SJSA1 (cell line): ENCODE results near the gene DHRS13. TPM values are rescaled to one million over a fixed set of nuclear protein-coding genes. Genes with fewer than 3 reads are reported as not detected.
"Not testable (repeated sequence)": the region's sequence is repeated elsewhere in the genome, so short reads cannot be mapped to it uniquely, and the experiment has no call there.

Source experiments
- DNase-seq, 2 experiments: peaks; one replicate each; pipeline ENCODE4 v3.0.0-alpha.2; 2015 to 2020; ENCODE audit warnings: low spot score in 2 of 2, low read depth in 1 of 2
- H3K27ac ChIP-seq: fragments of 250-450 bp; sonication (Bioruptor Pico); 2 replicates; pipeline ENCODE4 v1.5.1; 2020; ENCODE audit warnings: mild to moderate bottlenecking, moderate library complexity
- H3K27me3 ChIP-seq: fragments of 250-450 bp; sonication (Bioruptor Pico); replicated peaks from 2 replicates; pipeline ENCODE4 v1.5.1; 2020; ENCODE audit warnings: mild to moderate bottlenecking, moderate library complexity
- H3K36me3 ChIP-seq: fragments of 250-450 bp; sonication (Bioruptor Pico); 2 replicates; pipeline ENCODE4 v1.5.1; 2020; ENCODE audit warnings: mild to moderate bottlenecking
- H3K4me1 ChIP-seq: fragments of 250-450 bp; sonication (Bioruptor Pico); replicated peaks from 2 replicates; pipeline ENCODE4 v1.6.1; 2021; ENCODE audit warnings: mild to moderate bottlenecking
- H3K4me3 ChIP-seq: fragments of 250-450 bp; sonication (Bioruptor Pico); 2 replicates; pipeline ENCODE4 v1.5.1; 2020; ENCODE audit warnings: mild to moderate bottlenecking
- H3K9me3 ChIP-seq: fragments of 250-450 bp; sonication (Bioruptor Pico); replicated peaks from 2 replicates; pipeline ENCODE4 v1.5.1; 2020; ENCODE audit warnings: mild to moderate bottlenecking
- total RNA-seq: library from RNA; depleted of rRNA; stranded (reverse); fragments of >200 nt; shearing (Covaris generic); gene quantifications from 2 replicates; pipeline ENCODE4 v1.2.3, GENCODE V29; 2014

Gene DHRS13
- total RNA-seq, 1 experiment from 2014 or later, result 11.7 TPM

DNA sequence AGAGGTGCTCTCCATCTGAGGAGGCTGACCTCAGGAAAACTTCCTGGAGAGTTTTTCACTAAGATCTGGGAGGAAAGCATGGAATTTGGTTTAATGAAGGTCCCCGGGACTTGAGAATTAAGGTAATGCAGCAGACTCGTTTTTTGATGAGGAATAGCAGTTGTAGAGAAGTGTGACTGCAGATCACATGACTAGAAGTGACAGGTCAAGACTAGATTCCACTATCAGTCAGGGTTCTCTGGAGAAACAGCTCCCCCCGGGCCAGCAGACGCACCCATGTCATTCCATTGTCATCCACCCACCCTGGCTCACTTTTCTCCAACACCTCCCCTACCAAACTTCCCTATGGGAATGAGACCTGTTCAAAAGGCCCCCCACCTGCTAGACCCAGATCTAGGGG lies 1.9 kb upstream of the DHRS13 start:
- Histone ChIP-seq H3K4me3 (no peak overlapping the region), H3K4me1 (peaks cover 26% of the 10 kb centered on the region), H3K9me3 (no peaks in the 10 kb centered on the region), H3K27me3 (no peaks in the 10 kb centered on the region), H3K27ac (no peak overlapping the region), H3K36me3 (peaks cover 44% of the 10 kb centered on the region)
- no peak for DNase-seq

- peaks cover 20% of the 10 kb centered on the region for H3K4me1 ChIP-seq
- not testable (repeated sequence) for DNase-seq, H3K4me3 ChIP-seq, H3K27me3 ChIP-seq, H3K27ac ChIP-seq, H3K9me3 ChIP-seq
- peaks cover 33% of the 10 kb centered on the region for H3K36me3 ChIP-seq
These were observed 615 bp upstream of the DHRS13 start for GRCh38 chr17:28903546-28903841.

DNA sequence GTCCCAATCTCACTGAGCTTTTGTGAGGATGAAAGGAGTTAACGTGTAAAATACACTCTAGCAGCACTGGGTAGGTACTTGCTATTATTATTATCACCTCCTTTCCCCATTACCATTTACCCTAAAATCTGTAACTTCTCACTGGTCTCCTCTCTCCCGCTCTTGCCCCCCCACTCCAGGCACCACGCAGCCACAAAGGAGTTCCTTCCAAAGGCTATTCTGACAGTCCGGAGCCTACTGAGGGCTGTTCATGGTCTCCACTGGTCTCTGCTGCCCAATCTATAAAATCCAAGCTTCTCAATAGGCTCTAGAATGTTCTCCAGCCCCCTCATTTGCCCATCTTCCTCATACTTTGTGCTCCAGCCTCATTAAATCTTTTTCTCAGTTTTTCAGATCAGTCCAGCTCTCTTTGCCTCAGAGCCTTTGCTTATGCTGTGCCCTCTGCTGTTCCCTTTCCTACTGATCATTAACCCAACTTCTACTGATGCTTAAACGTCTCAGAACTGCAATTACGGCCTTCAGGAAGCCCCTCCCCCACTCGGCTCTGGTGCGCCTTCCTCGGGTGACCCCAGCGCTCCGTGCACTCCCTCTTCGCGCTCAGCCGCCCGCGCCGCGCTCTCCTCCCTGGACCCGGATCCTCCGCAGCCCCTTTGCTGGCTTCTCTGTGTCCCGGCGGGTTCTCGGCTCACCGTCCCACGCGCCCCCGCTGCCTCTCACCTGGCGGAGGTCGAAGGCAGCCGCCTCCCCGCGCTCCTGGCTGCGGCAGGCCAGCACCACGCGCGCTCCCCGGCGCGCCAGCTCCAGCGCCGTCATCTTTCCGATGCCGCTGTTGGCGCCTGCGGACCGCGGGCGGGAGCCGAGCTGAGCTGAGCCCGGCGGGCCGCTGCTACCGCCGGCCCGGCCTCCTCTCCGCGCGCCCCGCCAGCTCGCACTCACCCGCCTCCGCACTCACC lies 737 bp downstream of the DHRS13 start:
- 0 out of 2 replicates have a peak overlapping the region, but pooled peaks have one; percentile 9 for H3K27ac ChIP-seq
- H3K36me3 ChIP-seq, result peaks cover 29% of the 10 kb centered on the region
- peaks cover 7% of the 10 kb centered on the region for H3K9me3 ChIP-seq
- peak overlapping the region; percentile 80 for H3K4me3 ChIP-seq
- H3K4me1 ChIP-seq, result peaks cover 30% of the 10 kb centered on the region
- no peaks in the 10 kb centered on the region for H3K27me3 ChIP-seq
- peak in 1 of 2 experiments; percentile 50 for DNase-seq

- H3K4me3 ChIP-seq, result no peak overlapping the region
- DNase-seq, result no peak
- peaks cover 38% of the 10 kb centered on the region for H3K4me1 ChIP-seq
- H3K27ac ChIP-seq, result no peak overlapping the region
- no peaks in the 10 kb centered on the region for H3K27me3 ChIP-seq
- peaks cover 20% of the 10 kb centered on the region for H3K36me3 ChIP-seq
- peaks cover 7% of the 10 kb centered on the region for H3K9me3 ChIP-seq
These were observed 1.7 kb downstream of the DHRS13 start for GRCh38 chr17:28900986-28901726.

DNA sequence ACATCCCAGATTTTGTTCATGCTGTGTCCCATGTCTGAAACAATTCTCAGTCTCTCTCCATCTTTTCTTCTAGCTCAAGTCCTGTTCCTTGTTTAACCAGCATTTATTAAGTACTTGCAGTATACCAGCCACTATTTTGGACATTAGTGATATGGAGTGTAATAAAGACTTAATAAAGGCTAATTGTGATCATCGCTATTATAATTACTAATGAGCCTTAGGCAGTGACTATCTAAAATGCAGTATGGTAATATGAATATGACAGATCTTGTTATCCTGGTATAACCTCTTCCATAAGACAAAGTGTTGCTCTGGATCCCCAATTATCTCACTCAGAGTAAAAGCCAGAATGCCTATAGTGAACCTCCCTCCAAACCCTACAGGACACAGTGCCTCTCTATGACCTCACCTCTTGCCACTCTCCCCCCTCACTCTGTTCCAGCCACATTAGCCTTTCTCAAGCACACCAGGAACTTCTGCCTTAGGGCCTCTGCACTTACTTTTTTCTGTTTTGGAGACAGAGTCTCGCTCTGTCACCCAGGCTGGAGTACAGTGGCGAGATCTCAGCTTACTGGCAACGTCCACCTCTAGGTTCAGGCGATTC lies 3.6 kb downstream of the DHRS13 start:
- Histone ChIP-seq H3K27me3 (no peaks in the 10 kb centered on the region), H3K4me1 (peaks cover 38% of the 10 kb centered on the region), H3K36me3 (peaks cover 17% of the 10 kb centered on the region; the same call in 1 of the 2 replicates), H3K27ac (no peak overlapping the region), H3K9me3 (peaks cover 7% of the 10 kb centered on the region), H3K4me3 (no peak overlapping the region)
- no peak for DNase-seq

- Histone ChIP-seq H3K4me3 (no peak overlapping the region), H3K36me3 (peaks cover 17% of the 10 kb centered on the region; the same call in 1 of the 2 replicates), H3K4me1 (peaks cover 38% of the 10 kb centered on the region), H3K9me3 (peaks cover 7% of the 10 kb centered on the region), H3K27ac (no peak overlapping the region), H3K27me3 (no peaks in the 10 kb centered on the region)
- DNase-seq, result no peak
These were observed 4.3 kb downstream of the DHRS13 start for GRCh38 chr17:28898527-28898955.

DNA sequence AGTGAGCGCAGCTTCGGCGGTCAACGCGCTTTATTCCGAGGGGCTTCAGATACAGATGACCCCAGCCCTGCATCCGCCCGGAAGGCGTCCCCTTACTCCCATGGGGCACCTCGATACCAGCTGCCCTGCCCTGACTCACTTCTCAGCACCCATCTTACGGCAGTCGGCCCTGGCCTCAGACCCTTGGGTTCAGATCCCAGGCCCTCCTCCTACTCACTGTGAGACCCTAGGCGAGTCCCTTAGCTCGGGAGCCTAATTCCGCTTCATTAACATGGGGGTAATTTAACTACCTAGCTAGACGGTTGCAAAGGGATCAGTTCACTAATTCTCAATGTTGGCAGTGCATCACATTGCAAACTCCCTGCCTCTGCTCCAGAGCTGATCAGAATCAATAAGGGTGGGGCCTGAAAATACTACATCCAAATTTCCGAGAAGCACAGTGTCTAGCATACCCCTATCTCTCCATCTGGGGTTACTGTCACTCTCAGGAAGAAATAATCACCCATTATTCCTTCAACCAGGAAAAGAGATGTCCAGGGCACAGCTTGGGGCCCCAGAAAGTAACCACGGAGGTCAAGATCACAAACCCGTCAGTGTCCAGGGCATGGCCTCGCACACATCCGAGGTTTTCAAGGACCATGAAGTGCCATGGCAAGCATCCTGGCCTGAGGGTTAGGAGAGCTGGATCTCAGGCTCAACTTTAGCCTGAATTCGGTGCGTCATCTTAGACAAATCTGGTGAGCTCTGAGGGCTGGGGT lies 4.9 kb downstream of the DHRS13 start:
- peak overlapping the region; percentile 83 for H3K4me3 ChIP-seq
- H3K36me3 ChIP-seq, result peaks cover 17% of the 10 kb centered on the region; the same call in 1 of the 2 replicates
- no peak for DNase-seq
- H3K4me1 ChIP-seq, result peaks cover 34% of the 10 kb centered on the region
- peaks cover 7% of the 10 kb centered on the region for H3K9me3 ChIP-seq
- no peaks in the 10 kb centered on the region for H3K27me3 ChIP-seq
- H3K27ac ChIP-seq, result peak overlapping the region; percentile 29; the same call in 1 of the 2 replicates

DNA sequence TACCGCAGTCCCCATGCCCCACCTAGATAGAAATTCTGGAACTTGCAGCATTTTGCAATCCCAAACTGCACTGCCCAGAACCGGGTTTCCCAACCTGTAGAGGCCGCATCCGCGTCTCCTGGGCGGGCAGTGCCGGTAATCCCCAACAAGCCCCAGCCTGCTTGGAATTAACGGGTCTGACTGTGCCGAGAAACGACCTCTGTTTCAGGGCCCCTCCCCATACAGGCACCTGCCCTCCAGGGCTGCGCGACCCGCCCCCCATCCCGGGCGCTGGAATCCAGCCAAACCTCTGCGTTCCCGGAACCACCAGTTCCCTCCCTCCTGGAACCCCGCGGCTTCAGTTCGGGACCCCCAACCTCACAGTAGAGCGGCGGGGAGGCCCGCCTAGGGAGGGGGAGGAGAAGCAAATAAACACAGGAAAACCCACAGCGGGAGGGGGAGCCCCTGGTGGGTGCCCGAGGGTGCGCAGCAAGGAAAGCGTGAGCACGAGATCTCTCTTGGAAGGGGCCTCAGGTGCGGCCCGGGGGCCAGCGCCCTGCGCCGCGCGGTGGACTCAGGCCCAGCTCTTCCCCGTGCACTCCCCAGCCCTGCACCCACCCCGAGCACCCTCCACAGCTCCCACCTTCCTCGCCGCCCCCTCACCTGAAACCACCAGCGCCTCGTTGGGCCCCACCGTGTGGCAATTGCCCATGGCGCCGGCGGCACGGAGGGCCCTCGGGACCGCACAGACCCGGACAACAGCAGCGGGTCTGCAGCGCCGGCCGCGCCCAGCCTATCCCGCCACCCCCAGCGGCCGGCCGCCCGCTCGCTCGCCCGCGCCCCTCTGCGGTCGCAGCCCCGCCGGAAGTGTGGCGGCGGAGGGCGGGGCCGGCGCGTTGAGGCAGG lies 5.8 kb downstream of the DHRS13 start, which contains the start of gene FLOT2:
TSS of gene FLOT2 (minus strand) at position 850 of the 885 bp plus-strand sequence. CDS start at position 691, 159 bp downstream.
- Histone ChIP-seq H3K27ac (peak within 1 kb of the TSS; percentile 29; the same call in 1 of the 2 replicates), H3K36me3 (peaks cover 12% of the 10 kb centered on the region; the same call in 1 of the 2 replicates), H3K4me1 (peaks cover 27% of the 10 kb centered on the region), H3K4me3 (peak within 1 kb of the TSS; percentile 83), H3K9me3 (peaks cover 7% of the 10 kb centered on the region), H3K27me3 (no peaks in the 10 kb centered on the region)
- DNase-seq, result peak in 1 of 2 experiments; percentile 33

- no peak for DNase-seq
- H3K36me3 ChIP-seq, result peaks cover 12% of the 10 kb centered on the region; the same call in 1 of the 2 replicates
- H3K9me3 ChIP-seq, result peaks cover 7% of the 10 kb centered on the region
- H3K27me3 ChIP-seq, result no peaks in the 10 kb centered on the region
- H3K4me1 ChIP-seq, result peaks cover 21% of the 10 kb centered on the region
- H3K27ac ChIP-seq, result no peak overlapping the region
- H3K4me3 ChIP-seq, result peak overlapping the region; percentile 83
These were observed 6.4 kb downstream of the DHRS13 start for GRCh38 chr17:28896491-28896883.

DNA sequence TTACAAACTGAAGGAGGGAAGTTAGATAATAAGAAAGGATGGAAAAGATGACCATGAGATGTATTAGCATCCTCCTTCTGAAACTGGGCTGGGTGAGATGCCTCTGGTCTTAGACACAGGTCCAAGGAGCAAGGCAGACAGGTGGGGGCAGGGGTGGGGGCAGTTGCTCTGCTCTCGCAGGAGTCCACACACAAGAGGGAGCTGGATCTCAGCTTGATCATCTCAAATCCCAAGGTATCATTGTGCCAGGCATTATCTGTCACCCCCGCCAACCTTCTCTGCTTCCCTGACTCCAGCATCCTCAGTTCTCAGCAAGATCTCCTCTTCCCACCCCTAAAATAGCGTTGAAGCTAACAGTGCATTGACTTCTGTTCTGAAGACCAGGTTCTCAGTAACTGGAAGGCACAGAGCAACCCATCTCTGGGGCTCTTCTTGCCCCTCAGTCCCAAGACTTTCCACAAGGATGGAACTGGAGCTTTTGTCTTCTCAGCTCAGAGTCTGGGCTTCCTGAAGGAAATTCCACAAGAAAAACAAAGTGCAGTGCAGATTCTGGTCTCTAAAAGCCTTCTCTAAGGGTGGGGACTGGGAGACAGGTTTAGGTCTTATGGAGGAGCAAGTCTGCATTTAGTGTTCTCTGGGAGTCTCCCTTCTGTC lies 7.0 kb downstream of the DHRS13 start:
- DNase-seq, result no peak
- Histone ChIP-seq H3K27me3 (no peaks in the 10 kb centered on the region), H3K9me3 (peaks cover 7% of the 10 kb centered on the region), H3K4me1 (peaks cover 21% of the 10 kb centered on the region), H3K36me3 (peaks cover 12% of the 10 kb centered on the region; the same call in 1 of the 2 replicates), H3K27ac (no peak overlapping the region), H3K4me3 (no peak overlapping the region)

GRCh38 chr17:28893248-28894183 lies 9.4 kb downstream of the DHRS13 start:
- peaks cover 10% of the 10 kb centered on the region; the same call in 1 of the 2 replicates for H3K36me3 ChIP-seq
- H3K4me1 ChIP-seq, result peaks cover 20% of the 10 kb centered on the region
- H3K9me3 ChIP-seq, DNase-seq, H3K27me3 ChIP-seq, H3K27ac ChIP-seq, H3K4me3 ChIP-seq: not testable (repeated sequence)
